ELR (cell line): Measurements from ENCODE around the gene NUDT8.
"Not testable (repeated sequence)": the region's sequence is repeated elsewhere in the genome, so short reads cannot be mapped to it uniquely, and the experiment has no call there.

Source experiments
- DNase-seq: peaks from one replicate; pipeline ENCODE4 v3.0.0-alpha.2; 2015; ENCODE audit warnings: low read depth

Gene NUDT8

GRCh38 chr11:67627812-67628624 lies 1.7 kb downstream of the NUDT8 start:
- no peak for DNase-seq

DNA sequence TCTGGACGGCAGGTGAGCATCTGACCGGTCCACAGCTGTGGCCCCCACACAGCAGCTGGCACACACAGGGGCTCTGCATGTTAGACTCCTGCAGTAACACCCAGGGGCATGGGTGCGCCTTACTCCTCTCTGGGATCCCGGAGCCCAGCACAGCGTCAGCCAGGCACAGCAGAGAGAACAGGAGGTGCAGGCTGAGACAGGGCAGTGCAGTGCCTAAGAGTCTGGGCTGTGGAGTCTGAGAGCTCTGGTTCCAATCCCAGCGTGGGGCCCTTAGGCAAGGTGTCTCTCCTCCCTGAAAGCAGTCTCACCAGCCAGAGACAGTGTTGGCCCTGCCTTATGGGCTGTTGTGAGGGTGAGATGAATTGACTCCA lies 2.3 kb downstream of the NUDT8 start:
- no peak for DNase-seq

DNA sequence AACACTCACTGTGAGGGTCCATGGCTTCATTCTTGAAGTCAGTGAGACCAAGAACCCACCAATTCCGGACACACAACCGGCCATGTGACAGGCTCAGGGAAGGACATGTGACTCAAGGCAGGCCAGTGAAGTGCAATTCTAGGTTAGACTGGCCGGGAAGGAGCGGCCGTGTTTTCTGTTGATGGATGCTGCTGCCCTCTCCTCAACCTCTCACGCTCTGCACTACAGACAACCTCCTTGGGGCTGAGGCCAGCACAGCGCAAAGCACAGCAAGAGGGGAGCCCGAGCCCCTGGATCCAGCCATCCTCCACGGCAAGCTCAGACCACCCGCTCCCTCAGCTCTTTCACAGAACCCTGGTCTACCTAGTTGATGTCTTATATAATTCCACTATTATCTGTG lies 2.8 kb downstream of the NUDT8 start:
- DNase-seq, result no peak

DNA sequence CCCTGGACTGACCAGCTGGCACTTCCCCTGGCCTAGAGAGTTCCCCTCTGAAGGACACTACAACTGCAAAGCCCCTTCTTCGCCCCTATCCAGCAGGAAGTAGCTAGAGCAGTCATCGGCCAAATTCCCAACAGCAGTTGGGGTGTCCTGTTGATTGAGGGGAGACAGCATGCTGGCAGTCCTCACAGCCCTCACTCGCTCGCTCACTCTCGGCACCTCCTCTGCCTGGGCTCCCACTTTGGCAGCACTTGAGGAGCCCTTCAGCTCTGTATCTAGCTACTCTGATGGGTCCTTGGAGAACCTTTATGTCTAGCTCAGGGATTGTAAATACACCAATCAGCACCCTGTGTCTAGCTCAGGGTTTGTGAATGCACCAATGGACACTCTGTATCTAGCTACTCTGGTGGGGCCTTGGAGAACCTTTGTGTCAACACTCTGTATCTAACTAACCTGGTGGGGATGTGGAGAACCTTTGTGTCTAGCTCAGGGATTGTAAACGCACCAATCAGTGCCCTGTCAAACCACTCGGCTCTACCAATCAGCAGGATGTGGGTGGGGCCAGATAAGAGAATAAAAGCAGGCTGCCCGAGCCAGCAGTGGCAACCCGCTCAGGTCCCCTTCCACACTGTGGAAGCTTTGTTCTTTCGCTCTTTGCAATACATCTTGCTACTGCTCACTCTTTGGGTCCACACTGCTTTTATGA lies 3.5 kb downstream of the NUDT8 start:
- not testable (repeated sequence) for DNase-seq

DNA sequence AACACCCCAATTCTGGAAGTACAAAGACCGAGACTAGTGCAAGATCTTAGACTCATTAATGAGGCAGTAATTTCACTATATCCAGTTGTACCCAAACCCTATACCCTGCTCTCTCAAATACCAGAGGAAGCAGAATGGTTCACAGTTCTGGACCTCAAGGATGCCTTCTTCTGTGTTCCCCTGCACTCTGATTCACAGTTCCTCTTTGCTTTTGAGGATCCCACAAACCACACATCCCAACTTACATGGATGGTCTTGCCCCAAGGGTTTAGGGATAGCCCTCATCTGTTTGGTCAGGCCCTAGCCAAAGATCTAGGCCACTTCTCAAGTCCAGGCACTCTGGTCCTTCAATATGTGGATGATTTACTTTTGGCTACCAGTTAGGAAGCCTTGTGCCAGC lies 5.9 kb downstream of the NUDT8 start:
- not testable (repeated sequence) for DNase-seq

- not testable (repeated sequence) for DNase-seq
Measured at GRCh38 chr11:67622905-67623304, 6.8 kb downstream of the NUDT8 start.

DNA sequence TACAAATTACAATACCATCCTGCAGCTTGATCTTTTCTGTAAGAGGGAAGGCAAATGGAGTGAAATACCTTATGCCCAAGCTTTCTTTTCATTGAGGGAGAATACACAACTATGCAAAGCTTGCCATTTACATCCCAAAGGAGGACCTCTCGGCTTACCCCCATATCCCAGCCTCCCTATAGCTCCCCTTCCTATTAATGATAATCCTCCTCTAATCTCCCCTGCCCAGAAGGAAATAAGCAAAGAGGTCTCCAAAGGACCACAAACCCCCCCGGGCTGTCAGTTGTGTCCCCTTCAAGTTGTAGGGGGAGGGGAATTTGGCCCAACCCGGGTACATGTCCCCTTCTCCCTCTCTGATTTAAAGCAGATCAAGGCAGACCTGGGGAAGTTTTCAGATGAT lies 7.8 kb downstream of the NUDT8 start:
- not testable (repeated sequence) for DNase-seq

DNA sequence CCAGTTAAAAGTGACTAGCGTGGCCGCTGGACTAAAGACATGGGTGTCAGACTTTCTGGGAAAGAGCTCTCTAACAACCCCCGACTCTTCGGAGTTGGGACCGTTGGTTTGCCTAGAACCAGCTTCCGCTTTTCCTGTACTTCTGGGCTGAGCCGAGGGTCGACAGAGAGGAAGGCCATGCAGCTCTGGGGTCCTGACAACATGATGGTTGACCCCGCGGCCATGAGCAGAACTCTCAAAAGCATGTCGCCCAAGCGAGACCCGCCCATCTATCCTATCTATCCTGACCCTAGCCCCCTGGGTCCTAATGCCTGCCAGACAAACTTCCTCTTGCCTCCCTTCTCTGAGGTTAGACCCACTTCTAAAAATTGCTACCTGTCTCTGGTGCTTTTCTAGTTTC lies 9.1 kb downstream of the NUDT8 start:
- DNase-seq, result not testable (repeated sequence)

DNA sequence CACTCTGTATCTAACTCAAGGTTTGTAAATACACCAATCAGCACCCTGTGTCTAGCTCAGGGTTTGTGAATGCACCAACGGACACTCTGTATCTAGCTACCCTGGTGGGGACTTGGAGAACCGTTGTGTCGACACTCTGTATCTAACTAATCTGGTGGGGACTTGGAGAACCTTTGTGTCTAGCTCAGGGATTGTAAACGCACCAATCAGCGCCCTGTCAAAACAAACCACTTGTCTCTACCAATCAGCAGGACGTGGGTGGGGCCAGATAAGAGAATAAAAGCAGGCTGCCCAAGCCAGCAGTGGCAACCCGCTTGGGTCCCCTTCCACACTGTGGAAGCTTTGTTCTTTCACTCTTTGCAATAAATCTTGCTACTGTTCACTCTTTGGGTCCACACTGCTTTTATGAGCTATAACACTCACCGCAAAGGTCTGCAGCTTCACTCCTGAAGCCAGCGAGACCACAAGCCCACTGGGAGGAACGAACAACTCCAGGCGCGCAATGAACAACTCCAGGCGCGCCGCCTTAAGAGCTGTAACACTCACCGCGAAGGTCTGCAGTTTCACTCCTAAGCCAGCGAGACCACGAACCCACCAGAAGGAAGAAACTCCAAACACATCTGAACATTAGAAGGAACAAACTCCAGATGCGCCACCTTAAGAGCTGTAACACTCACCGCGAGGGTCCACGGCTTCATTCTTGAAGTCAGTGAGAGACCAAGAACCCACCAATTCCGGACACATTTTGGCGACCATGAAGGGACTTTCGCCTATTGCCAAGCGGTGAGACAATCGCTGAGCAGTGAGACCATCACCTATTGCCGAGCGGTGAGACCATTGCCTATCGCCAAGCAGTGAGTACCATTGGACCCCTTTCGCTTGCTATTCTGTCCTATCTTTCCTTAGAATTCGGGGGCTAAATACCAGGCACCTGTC lies 9.8 kb downstream of the NUDT8 start:
- DNase-seq, result not testable (repeated sequence)

DNA sequence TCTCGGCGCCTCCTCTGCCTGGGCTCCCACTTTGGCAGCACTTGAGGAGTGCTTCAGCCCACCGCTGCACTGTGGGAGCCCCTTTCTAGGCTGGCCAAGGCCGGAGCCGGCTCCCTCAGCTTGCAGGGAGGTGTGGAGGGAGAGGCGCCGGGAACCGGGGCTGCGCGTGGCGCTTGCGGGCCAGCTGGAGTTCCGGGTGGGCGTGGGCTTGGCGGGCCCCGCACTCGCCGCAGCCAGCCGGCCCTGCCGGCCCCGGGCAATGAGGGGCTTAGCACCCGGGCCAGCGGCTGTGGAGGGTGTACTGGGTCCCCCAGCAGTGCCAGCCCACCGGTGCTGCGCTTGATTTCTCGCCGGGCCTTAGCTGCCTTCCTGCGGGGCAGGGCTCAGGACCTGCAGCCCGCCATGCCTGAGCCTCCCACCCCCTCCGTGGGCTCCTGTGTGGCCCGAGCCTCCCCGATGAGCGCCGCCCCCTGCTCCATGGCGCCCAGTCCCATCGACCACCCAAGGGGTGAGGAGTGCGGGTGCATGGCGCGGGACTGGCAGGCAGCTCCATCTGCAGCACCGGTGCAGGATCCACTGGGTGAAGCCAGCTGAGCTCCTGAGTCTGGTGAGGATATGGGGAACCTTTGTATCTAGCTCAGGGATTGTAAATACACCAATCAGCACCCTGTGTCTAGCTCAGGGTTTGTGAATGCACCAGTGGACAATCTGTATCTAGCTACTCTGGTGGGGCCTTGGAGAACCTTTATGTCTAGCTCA lies 10.7 kb downstream of the NUDT8 start:
- not testable (repeated sequence) for DNase-seq

GRCh38 chr11:67617243-67617953 lies 12.3 kb downstream of the NUDT8 start:
- no peak for DNase-seq

DNA sequence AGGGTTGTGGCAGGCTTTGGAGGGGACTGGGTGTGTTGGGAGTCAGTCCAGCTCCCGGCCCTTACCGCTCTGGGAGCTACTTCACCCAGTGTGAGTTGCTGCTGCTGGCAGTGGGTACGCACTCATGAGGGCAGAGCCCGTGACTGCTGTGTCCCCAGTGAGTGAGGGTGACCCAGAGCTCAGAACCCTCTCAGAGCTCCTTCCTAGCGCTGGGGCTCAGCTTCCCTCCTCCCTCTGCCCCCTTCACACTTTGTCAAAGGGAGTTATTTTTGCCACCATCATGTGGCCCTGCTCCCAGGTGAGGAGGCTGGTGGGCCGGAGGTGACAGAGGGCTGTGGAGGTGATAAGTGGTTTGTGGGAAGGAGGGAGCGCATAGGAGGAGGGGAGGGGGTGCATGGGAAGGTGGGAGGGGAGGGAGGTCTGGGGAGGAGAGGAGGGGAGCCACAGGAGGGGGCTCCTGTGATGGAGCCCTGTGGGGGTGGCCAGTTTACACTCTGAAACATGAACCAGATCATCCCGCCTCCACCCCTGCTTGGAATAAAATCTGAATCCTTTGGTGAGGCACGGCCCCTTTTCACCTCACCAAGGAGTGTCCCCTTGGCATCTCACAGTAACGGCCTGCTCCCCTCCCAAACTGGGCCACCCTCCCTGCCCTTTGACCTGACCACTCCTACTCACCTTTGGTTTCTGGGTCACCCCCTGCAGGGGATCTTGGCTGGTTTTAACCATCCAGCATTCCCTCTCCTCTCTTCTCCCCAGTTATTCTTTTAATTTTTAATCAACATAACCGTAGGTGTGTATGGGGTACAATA lies 13.1 kb downstream of the NUDT8 start:
- DNase-seq, result no peak

DNA sequence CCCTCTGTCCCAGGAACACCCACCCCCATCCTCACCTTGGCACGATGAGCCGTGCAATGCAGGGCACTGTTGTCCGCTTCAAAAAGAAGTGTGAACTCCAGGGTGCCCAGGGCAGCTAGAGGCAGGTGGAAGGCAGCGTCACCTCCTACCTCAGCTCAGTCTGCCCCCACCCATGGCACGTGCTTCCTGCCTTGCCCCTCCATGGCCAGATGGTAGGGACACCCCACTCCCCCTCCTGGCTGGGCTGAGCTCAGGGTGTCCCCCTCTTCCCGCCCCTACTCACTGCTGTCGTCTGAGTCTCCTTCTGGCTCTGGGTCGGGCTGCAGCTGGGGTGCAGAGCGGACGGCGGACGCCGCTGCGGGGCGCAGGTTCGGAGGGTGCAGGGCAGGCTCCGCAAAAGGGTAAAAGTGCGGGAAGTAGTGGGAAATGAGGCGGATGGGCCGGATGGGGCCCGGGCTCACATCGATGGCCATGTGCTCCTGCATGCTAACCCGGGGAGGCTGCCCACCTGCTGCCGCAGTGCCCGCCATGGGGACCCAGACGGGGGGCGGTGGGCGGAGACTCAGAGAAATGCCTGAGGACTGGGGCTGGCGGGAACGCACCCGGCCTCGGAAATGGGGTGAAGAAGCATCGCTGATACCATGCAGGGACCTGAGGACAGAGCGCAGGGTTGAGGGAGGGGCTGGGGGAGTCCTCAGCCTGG lies 13.9 kb downstream of the NUDT8 start:
- DNase-seq, result no peak

- peak; percentile 39 for DNase-seq
Measured at GRCh38 chr11:67614730-67615714, 14.7 kb downstream of the NUDT8 start.

DNA sequence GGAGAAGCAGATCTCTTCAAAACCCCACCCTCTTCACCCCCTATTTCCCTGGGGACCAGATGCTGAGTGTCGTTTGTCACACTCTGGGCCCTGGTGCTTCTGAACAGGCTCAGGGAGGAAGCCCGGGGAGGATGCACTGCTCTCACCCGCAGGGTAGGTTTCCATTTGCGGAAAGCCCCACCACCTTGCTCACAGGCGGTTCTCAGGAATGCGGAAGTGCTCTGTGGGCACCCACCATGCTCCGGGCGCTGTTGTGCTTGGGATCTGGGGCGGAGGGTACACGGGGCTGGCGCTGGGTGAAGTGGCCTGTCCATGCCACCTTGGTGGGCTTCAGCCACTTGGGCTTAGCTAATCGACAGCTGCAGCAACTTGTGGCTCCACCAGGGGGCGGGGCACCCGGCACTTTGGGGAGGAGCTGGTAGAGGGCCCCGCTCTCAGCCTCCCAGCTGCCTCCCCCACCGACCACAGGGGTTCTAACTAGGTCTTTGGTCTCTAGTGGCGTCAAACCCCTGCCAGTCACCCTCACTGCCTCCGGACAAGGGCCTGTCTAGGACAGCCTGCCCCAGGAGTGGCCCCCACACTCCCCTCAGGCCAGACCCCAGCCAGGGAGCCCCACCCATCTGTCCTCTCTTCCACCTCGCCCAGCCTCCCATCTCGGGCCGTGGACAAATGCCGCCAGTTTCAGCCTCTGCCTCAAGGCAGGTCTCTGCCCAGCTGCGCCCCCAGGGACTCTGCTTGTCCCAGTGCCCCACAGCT lies 15.6 kb downstream of the NUDT8 start:
- peak; percentile 63 for DNase-seq

- DNase-seq, result no peak
Measured at GRCh38 chr11:67613313-67613959, 16.3 kb downstream of the NUDT8 start.

DNA sequence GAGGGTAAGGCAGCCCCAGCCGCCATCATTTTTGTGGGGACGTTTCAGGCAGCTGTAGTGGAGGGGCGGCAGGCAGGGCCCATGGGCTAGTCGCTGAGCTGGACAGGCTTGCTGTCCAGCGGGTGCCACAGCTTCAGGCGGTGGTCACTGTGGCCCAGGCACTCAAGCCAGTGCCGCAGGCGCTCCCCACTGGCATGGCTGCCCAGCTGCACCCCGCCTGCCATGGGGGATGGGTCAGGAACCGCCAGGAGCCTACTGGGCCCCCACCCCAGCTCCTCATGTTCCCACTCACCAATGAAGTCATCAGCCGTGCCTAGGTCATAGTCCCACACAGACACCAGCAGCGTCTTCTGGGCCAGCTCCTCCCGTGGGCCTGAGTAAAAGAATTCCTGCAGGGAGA lies 17.0 kb downstream of the NUDT8 start:
- no peak for DNase-seq
